Kidney capillary endothelial cell (primary cell): ENCODE data around the gene MED8.
A peak's percentile ranks its signal among the peaks of the same experiment; 100 is the strongest.
"Not testable (repeated sequence)": the region's sequence is repeated elsewhere in the genome, so short reads cannot be mapped to it uniquely, and the experiment has no call there.

Experiments
- DNase-seq: peaks from one replicate; pipeline ENCODE4 v3.0.0-alpha.2; 2018; ENCODE audit warnings: low spot score

MED8 gene

DNA sequence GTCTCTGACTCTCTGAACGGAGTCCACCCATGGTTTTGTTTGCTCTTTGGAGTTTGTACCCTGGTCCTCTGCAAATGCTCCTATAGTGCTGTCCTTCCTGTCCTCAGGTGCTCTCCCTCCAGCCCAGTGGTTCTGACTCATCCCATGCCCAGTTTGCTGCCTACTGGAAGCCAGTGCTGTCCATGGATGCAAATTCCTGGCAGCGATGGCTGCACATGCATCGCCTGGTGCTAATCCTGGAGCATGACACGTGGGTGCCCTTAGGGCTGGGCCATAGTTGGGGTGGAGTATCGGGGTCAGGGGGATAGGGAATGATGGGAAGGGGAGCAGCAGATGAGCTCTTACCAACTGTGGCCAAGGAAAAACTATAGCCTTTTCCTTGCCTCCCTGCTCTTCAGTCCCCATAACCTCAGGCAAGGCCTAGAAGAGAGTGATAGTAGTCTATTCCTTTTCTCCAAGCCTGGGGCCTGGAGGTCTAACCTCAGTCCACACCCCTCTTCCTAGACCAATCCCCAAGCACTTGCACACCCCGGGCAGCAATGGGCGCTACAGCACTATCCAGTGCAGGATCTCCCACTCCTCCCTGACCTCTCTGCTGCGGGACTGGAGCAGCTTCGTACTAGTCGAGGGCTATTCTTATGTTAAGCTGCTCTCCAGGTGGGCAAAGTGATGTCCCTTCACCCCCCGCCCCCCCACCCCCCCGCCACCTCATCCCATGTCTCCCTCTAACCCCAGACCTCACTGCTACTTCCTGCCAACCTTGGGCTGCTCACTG is 32.6 kb upstream of the MED8 start:
- no peak for DNase-seq

DNA sequence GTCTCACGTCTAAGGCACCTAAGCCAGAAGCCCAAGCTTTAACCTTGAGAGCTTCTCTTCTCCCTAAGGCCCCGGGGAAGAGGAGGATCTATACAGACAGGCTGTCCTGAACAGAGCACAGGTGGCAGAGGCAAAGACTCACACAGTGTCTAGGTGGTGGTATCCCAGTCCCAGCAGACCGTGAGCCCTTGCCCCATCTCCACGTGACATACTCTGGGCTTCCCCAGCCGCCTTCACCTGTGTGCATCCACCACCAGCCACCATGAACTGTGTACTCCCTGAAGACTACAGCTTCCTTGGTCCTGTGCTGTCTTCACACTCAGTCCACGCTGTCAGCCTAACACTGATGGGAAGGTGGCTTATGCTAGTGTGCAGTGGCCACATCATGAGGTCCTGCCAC is 31.8 kb upstream of the MED8 start:
- no peak for DNase-seq

GRCh38 chr1:43420874-43421273 is 31.3 kb upstream of the MED8 start:
- DNase-seq = no peak

GRCh38 chr1:43419627-43420425 is 30.2 kb upstream of the MED8 start:
- no peak for DNase-seq

DNA sequence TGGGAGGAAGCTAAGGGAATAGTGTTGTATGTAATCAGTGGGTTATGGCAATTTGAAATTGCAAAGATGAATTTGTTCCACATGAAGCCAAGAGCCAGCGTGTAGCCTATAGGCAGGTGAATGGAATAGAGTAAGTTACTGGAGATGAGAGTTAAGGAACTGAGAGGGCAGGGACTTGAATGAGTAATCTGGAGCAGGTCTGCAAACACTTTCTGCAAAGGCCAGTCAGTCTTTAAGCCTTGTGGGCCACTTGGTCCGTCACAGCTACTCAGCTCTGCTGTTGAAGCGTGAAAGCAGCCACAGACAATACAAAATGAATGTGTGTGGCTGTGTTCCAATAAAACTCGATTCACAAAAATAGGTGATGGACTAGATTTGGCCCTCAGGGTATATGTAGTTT is 29.3 kb upstream of the MED8 start:
- no peak for DNase-seq

GRCh38 chr1:43415901-43416300 is 26.3 kb upstream of the MED8 start:
- DNase-seq = peak; percentile 17

GRCh38 chr1:43414634-43415223 is 25.1 kb upstream of the MED8 start:
- DNase-seq = peak; percentile 68

- not testable (repeated sequence) for DNase-seq
Observed at GRCh38 chr1:43413426-43413825, 23.8 kb upstream of the MED8 start.

GRCh38 chr1:43410571-43410970 is 21.0 kb upstream of the MED8 start:
- DNase-seq = peak; percentile 46

DNA sequence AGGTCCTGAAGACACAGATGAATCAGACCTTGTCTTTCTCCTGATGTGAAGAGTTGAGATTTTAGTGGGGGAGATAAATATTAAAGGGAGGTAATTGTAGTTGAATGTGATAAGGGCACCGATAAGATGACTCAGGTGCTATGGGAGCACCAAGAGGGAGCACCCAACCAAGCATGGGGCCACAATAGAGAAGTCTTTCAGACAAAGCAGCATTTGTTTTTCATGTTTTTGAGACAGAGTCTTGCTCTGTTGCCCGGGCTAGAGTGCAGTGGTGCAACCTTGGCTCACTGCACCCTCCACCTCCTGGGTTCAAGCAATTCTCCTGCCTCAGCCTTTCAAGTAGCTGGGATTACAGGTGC is 16.3 kb upstream of the MED8 start:
- DNase-seq = no peak

- no peak for DNase-seq
Observed at GRCh38 chr1:43405219-43405875, 15.7 kb upstream of the MED8 start.

DNA sequence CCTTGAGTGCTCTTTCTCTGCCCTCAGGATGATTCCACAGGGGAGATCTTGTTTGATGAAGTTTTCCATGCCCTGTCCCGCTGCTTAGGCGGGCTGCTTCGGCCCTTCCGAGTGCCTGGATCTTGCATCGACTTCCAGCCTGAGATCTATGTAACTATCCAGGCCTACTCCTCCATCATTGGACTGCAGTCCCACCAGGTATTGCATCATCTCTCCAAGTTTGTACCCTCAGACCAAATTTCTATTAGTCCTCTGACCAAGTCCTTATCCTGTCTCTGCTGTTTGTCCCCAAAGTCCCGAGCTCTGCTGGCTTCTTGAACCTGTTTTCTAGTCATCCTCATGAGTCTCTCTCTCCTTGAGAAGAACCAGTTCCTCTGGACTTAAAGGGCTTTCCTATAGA is 14.8 kb upstream of the MED8 start:
- no peak for DNase-seq

- DNase-seq = no peak
Observed at GRCh38 chr1:43402089-43402865, 12.7 kb upstream of the MED8 start.

DNA sequence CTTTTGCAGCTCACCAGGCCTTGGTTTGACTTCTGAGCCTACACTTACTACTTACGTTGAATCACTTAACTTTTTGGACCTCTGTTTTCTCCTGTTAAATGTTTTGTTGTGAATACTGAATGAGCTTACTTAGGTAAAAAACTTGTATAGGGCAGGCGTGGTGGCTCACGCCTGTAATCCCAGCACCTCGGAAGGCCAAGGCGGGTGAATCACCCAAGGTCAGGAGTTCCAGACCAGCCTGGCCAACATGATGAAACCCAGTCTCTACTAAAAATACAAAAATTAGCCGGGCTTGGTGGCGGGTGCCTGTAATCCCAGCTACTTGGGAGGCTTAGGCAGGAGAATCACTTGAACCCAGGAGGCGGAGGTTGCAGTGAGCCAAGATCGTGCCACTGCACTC is 10.8 kb upstream of the MED8 start:
- not testable (repeated sequence) for DNase-seq

DNA sequence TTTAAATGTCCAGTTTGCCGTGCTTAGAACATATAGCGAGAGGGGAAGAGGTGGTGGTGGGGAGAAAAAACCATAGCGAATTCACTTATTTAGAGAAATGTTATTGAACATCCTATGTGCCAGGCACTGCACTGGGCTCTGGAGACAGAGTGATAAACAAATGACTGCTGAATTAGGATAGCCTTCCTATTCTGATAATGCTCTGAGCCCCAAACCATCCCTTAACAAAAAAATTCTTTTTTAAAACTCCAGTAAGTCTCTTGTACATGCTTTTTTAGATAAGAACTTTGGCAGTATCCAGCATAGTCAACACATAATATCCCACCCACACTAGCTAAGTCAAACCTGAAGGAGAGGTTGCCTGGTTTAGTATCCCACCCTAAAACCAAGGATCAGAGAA is 8.6 kb upstream of the MED8 start:
- DNase-seq = no peak

GRCh38 chr1:43396059-43396458 is 6.5 kb upstream of the MED8 start:
- DNase-seq = no peak

- no peak for DNase-seq
Observed at GRCh38 chr1:43395523-43395922, 5.9 kb upstream of the MED8 start.

DNA sequence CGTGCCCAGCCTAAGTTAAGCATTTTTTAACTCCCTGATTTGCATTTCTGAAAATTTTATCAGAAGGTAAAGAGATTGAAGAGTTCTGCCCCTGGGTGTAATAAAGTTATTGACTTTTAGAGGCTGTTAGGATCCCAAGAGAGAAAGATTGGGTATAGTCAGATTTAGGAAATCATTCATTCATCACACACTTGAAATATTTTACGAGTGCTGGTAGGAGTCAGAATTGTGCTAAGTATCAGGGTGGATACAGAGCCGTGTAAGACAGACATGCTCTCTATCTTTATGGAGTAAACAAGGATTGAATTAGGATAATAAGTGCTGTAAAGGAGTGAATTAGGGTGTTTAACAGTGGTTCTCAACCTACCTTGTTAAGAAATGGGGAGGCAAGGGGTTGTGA is 3.1 kb upstream of the MED8 start:
- DNase-seq = no peak

GRCh38 chr1:43388613-43389012 is 987 bp downstream of the MED8 start:
- no peak for DNase-seq

DNA sequence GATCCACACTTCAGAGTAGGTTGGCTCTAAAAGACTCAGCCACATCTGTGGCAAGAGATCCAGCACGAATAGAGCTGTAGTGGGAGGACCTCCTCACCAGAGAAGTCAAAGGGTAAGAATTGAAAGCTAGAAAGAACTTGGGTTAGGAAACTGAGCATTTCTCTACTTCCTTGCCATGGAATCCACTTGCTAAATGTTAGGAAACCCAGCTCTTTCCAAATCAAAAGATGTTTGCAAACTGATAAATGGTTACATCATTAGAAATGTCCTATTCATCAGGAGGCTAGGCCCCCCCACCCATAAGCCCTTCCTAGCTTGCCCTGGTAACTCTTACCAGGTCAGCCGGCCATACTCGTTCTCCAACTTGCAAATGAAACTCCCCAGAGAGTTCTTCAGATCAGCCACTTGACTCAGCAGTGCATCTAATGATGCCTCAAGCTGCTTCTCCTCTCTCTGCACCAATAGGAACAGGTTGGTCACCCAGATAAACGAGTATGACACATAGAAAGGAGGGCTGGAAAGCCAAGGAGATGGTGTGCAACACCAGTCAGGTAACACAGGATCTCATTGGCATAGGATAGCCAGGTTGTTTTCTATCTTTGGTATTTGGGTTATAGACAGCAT is 1.5 kb downstream of the MED8 start:
- no peak for DNase-seq

GRCh38 chr1:43386676-43387075 is 2.9 kb downstream of the MED8 start:
- DNase-seq = no peak
